Stimulated activated naive CD8-positive, alpha-beta T cell treated with anti-CD3 and anti-CD28 coated beads, Interleukin-15, Interleukin-2, amounts not matched to agents 100 ng/mL and 50 ng/mL, for 24 hours (primary cell): ENCODE results near the gene UBR7.
"Not testable (repeated sequence)": the region's sequence is repeated elsewhere in the genome, so short reads cannot be mapped to it uniquely, and the experiment has no call there.

Source experiments
- H3K27ac Mint-ChIP-seq: one replicate; pipeline ENCODE4 v1.8.0; 2021; ENCODE audit warnings: mild to moderate bottlenecking, mixed read lengths
- H3K27me3 Mint-ChIP-seq: one replicate; pipeline ENCODE4 v1.8.0; 2021; ENCODE audit warnings: mixed read lengths
- H3K36me3 Mint-ChIP-seq: one replicate; pipeline ENCODE4 v1.8.0; 2021; ENCODE audit warnings: low read depth, mixed read lengths
- H3K4me1 Mint-ChIP-seq: one replicate; pipeline ENCODE4 v1.8.0; 2021; ENCODE audit warnings: low read depth, mixed read lengths
- H3K4me3 Mint-ChIP-seq: one replicate; pipeline ENCODE4 v1.8.0; 2021; ENCODE audit warnings: mild to moderate bottlenecking, mixed read lengths
- H3K9me3 Mint-ChIP-seq: one replicate; pipeline ENCODE4 v1.8.0; 2021; ENCODE audit warnings: mixed read lengths

The UBR7 gene

GRCh38 chr14:93206793-93207467 is at the start of gene UBR7, which contains the start of gene GON7:
Gene UBR7 (plus strand): TSS chr14:93207256. CDS start chr14:93207292, 36 bp downstream.
Gene GON7 (minus strand): TSS chr14:93207065. CDS start chr14:93207037, 28 bp downstream.
- Mint-ChIP-seq H3K27ac (peak within 1 kb of the TSS; percentile 94), H3K4me3 (peak within 1 kb of the TSS; percentile 95), H3K27me3 (no peaks in the 10 kb centered on the region), H3K36me3 (peaks cover 38% of the 10 kb centered on the region), H3K9me3 (no peaks in the 10 kb centered on the region), H3K4me1 (peaks cover 56% of the 10 kb centered on the region)

- H3K36me3 Mint-ChIP-seq, H3K27ac Mint-ChIP-seq, H3K4me3 Mint-ChIP-seq, H3K4me1 Mint-ChIP-seq, H3K9me3 Mint-ChIP-seq, H3K27me3 Mint-ChIP-seq: not testable (repeated sequence)
Measured at GRCh38 chr14:93158349-93158748, 48.7 kb upstream of the UBR7 start.

GRCh38 chr14:93159625-93160352 is 47.3 kb upstream of the UBR7 start:
- H3K27me3 Mint-ChIP-seq, H3K4me1 Mint-ChIP-seq, H3K27ac Mint-ChIP-seq, H3K36me3 Mint-ChIP-seq, H3K9me3 Mint-ChIP-seq, H3K4me3 Mint-ChIP-seq: not testable (repeated sequence)

GRCh38 chr14:93160353-93160801 is 46.7 kb upstream of the UBR7 start:
- H3K4me1 Mint-ChIP-seq, result no peaks in the 10 kb centered on the region
- no peaks in the 10 kb centered on the region for H3K27me3 Mint-ChIP-seq
- H3K4me3 Mint-ChIP-seq, result no peak overlapping the region
- H3K27ac Mint-ChIP-seq, result no peak overlapping the region
- no peaks in the 10 kb centered on the region for H3K9me3 Mint-ChIP-seq
- no peaks in the 10 kb centered on the region for H3K36me3 Mint-ChIP-seq

GRCh38 chr14:93161411-93161940 is 45.6 kb upstream of the UBR7 start:
- no peak overlapping the region for H3K4me3 Mint-ChIP-seq
- no peaks in the 10 kb centered on the region for H3K9me3 Mint-ChIP-seq
- H3K27ac Mint-ChIP-seq, result no peak overlapping the region
- H3K27me3 Mint-ChIP-seq, result no peaks in the 10 kb centered on the region
- H3K4me1 Mint-ChIP-seq, result no peaks in the 10 kb centered on the region
- H3K36me3 Mint-ChIP-seq, result no peaks in the 10 kb centered on the region

GRCh38 chr14:93163564-93163963 is 43.5 kb upstream of the UBR7 start:
- no peaks in the 10 kb centered on the region for H3K9me3 Mint-ChIP-seq
- H3K27me3 Mint-ChIP-seq, result no peaks in the 10 kb centered on the region
- no peak overlapping the region for H3K4me3 Mint-ChIP-seq
- H3K36me3 Mint-ChIP-seq, result no peaks in the 10 kb centered on the region
- no peak overlapping the region for H3K27ac Mint-ChIP-seq
- no peaks in the 10 kb centered on the region for H3K4me1 Mint-ChIP-seq

GRCh38 chr14:93165271-93166265 is 41.5 kb upstream of the UBR7 start:
- H3K4me1 Mint-ChIP-seq, H3K4me3 Mint-ChIP-seq, H3K27ac Mint-ChIP-seq, H3K27me3 Mint-ChIP-seq, H3K36me3 Mint-ChIP-seq, H3K9me3 Mint-ChIP-seq: not testable (repeated sequence)

- H3K9me3 Mint-ChIP-seq, H3K27me3 Mint-ChIP-seq, H3K36me3 Mint-ChIP-seq, H3K4me3 Mint-ChIP-seq, H3K4me1 Mint-ChIP-seq, H3K27ac Mint-ChIP-seq: not testable (repeated sequence)
Measured at GRCh38 chr14:93168610-93169009, 38.4 kb upstream of the UBR7 start.

GRCh38 chr14:93169619-93170018 is 37.4 kb upstream of the UBR7 start:
- not testable (repeated sequence) for H3K4me1 Mint-ChIP-seq, H3K27me3 Mint-ChIP-seq, H3K4me3 Mint-ChIP-seq, H3K9me3 Mint-ChIP-seq, H3K36me3 Mint-ChIP-seq, H3K27ac Mint-ChIP-seq

GRCh38 chr14:93170141-93170540 is 36.9 kb upstream of the UBR7 start:
- not testable (repeated sequence) for H3K27me3 Mint-ChIP-seq, H3K4me1 Mint-ChIP-seq, H3K9me3 Mint-ChIP-seq, H3K36me3 Mint-ChIP-seq, H3K27ac Mint-ChIP-seq, H3K4me3 Mint-ChIP-seq

- Mint-ChIP-seq H3K36me3 (no peaks in the 10 kb centered on the region), H3K27ac (no peak overlapping the region), H3K9me3 (no peaks in the 10 kb centered on the region), H3K4me1 (no peaks in the 10 kb centered on the region), H3K4me3 (no peak overlapping the region), H3K27me3 (no peaks in the 10 kb centered on the region)
Measured at GRCh38 chr14:93171376-93171775, 35.7 kb upstream of the UBR7 start.

- Mint-ChIP-seq H3K9me3 (no peaks in the 10 kb centered on the region), H3K27ac (no peak overlapping the region), H3K4me3 (no peak overlapping the region), H3K4me1 (no peaks in the 10 kb centered on the region), H3K36me3 (no peaks in the 10 kb centered on the region), H3K27me3 (no peaks in the 10 kb centered on the region)
Measured at GRCh38 chr14:93173943-93174395, 33.1 kb upstream of the UBR7 start.

GRCh38 chr14:93174731-93175130 is 32.3 kb upstream of the UBR7 start:
- H3K27me3 Mint-ChIP-seq, H3K4me1 Mint-ChIP-seq, H3K9me3 Mint-ChIP-seq, H3K27ac Mint-ChIP-seq, H3K36me3 Mint-ChIP-seq, H3K4me3 Mint-ChIP-seq: not testable (repeated sequence)

GRCh38 chr14:93175492-93175891 is 31.6 kb upstream of the UBR7 start:
- H3K27me3 Mint-ChIP-seq, result no peaks in the 10 kb centered on the region
- H3K4me3 Mint-ChIP-seq, result no peak overlapping the region
- H3K36me3 Mint-ChIP-seq, result no peaks in the 10 kb centered on the region
- no peak overlapping the region for H3K27ac Mint-ChIP-seq
- H3K9me3 Mint-ChIP-seq, result no peaks in the 10 kb centered on the region
- no peaks in the 10 kb centered on the region for H3K4me1 Mint-ChIP-seq
